GM21737 (cell line): Measurements from ENCODE around the gene RB1.
A peak's percentile ranks its signal among the peaks of the same experiment; 100 is the strongest.

Experiments used
- ATAC-seq: cut with Tn5 transposase; IDR thresholded peaks from one replicate; pipeline ENCODE4 v1.9.1; 2021; ENCODE audit warnings: mild to moderate bottlenecking, moderate library complexity; ENCODE audit not compliant: unreplicated experiment

RB1 gene

GRCh38 chr13:48303359-48304142 is at the start of gene RB1:
Gene RB1, plus strand, starts transcription at chr13:48303751. Its CDS starts 162 bp downstream, at chr13:48303913.
- peak; percentile 75 for ATAC-seq

GRCh38 chr13:48253849-48254248 is 49.7 kb upstream of the RB1 start:
- no peak for ATAC-seq

GRCh38 chr13:48255090-48255489 is 48.5 kb upstream of the RB1 start:
- no peak for ATAC-seq

- ATAC-seq, result no peak
Observed at GRCh38 chr13:48255954-48256353, 47.6 kb upstream of the RB1 start.

- no peak for ATAC-seq
Observed at GRCh38 chr13:48258002-48258401, 45.5 kb upstream of the RB1 start.

GRCh38 chr13:48258430-48258829 is 45.1 kb upstream of the RB1 start:
- no peak for ATAC-seq

GRCh38 chr13:48260970-48261369 is 42.6 kb upstream of the RB1 start:
- no peak for ATAC-seq

GRCh38 chr13:48263196-48263595 is 40.4 kb upstream of the RB1 start:
- no peak for ATAC-seq

- no peak for ATAC-seq
Observed at GRCh38 chr13:48264058-48264457, 39.5 kb upstream of the RB1 start.

GRCh38 chr13:48265217-48265815 is 38.2 kb upstream of the RB1 start:
- no peak for ATAC-seq

- no peak for ATAC-seq
Observed at GRCh38 chr13:48266150-48266549, 37.4 kb upstream of the RB1 start.

GRCh38 chr13:48266701-48267639 is 36.6 kb upstream of the RB1 start:
- ATAC-seq, result no peak

- no peak for ATAC-seq
Observed at GRCh38 chr13:48268019-48268418, 35.5 kb upstream of the RB1 start.

- ATAC-seq, result no peak
Observed at GRCh38 chr13:48273346-48273745, 30.2 kb upstream of the RB1 start.

GRCh38 chr13:48275507-48275906 is 28.0 kb upstream of the RB1 start:
- ATAC-seq, result no peak

- no peak for ATAC-seq
Observed at GRCh38 chr13:48278806-48279205, 24.7 kb upstream of the RB1 start.

- no peak for ATAC-seq
Observed at GRCh38 chr13:48281556-48281955, 22.0 kb upstream of the RB1 start.

GRCh38 chr13:48291730-48292129 is 11.8 kb upstream of the RB1 start:
- ATAC-seq, result no peak

- ATAC-seq, result no peak
Observed at GRCh38 chr13:48292650-48293049, 10.9 kb upstream of the RB1 start.

- no peak for ATAC-seq
Observed at GRCh38 chr13:48294653-48295052, 8.9 kb upstream of the RB1 start.

GRCh38 chr13:48295271-48295670 is 8.3 kb upstream of the RB1 start:
- ATAC-seq, result no peak
